A549 (cell line): ENCODE results near the gene INPP5K. TPM values are rescaled to one million over a fixed set of nuclear protein-coding genes. Genes with fewer than 3 reads are reported as not detected.

Experiments
- polyA plus RNA-seq, 4 experiments: library from polyadenylated mRNA; depleted of rRNA in 3 of 4; stranded (reverse); fragments of >200 nt; fragmentation: RNase III in 1 of 4; extraction: RNeasy Plus Mini Kit Qiagen cat#74134 plus additional on column Dnase treatment in 1 of 4; gene quantifications; 2 replicates in 3 of 4; 3 replicates in 1 of 4; pipeline ENCODE4 v1.2.3, GENCODE V29; 2011 to 2017

INPP5K gene
- polyA plus RNA-seq, 2 of the 4 experiments (the other 2 are of a cell fraction): 24.3 to 30.8 TPM

Other genes with a start within 250 kb of the INPP5K start
- gene BHLHA9, start 246.2 kb downstream of the INPP5K start, polyA plus RNA-seq (2011; rRNA removed): not detected in 2 replicates
- not detected in 3 replicates for gene BHLHA9, start 246.2 kb downstream of the INPP5K start, polyA plus RNA-seq (2017; fragmentation: RNase III; extraction: RNeasy Plus Mini Kit Qiagen cat#74134 plus additional on column Dnase treatment)
- gene TRARG1, start 236.9 kb downstream of the INPP5K start, polyA plus RNA-seq (2011; rRNA removed): not detected in 2 replicates
- not detected in 3 replicates for gene TRARG1, start 236.9 kb downstream of the INPP5K start, polyA plus RNA-seq (2017; fragmentation: RNase III; extraction: RNeasy Plus Mini Kit Qiagen cat#74134 plus additional on column Dnase treatment)
- 1,017 and 1,284 TPM in 2 replicates for gene YWHAE, start 116.4 kb downstream of the INPP5K start, polyA plus RNA-seq (2011; rRNA removed)
- 1,548 to 1,575 TPM (median 1,561 TPM) in 3 replicates for gene YWHAE, start 116.4 kb downstream of the INPP5K start, polyA plus RNA-seq (2017; fragmentation: RNase III; extraction: RNeasy Plus Mini Kit Qiagen cat#74134 plus additional on column Dnase treatment)
- gene CRK, start 60.4 kb downstream of the INPP5K start, polyA plus RNA-seq (2011; rRNA removed): 117 and 124 TPM in 2 replicates
- gene CRK, start 60.4 kb downstream of the INPP5K start, polyA plus RNA-seq (2017; fragmentation: RNase III; extraction: RNeasy Plus Mini Kit Qiagen cat#74134 plus additional on column Dnase treatment): 73.1 to 76.5 TPM (median 75.1 TPM) in 3 replicates
- gene MYO1C, start 23.9 kb downstream of the INPP5K start, polyA plus RNA-seq (2011; rRNA removed): 101 and 108 TPM in 2 replicates
- 120 to 127 TPM (median 123 TPM) in 3 replicates for gene MYO1C, start 23.9 kb downstream of the INPP5K start, polyA plus RNA-seq (2017; fragmentation: RNase III; extraction: RNeasy Plus Mini Kit Qiagen cat#74134 plus additional on column Dnase treatment)
- gene PITPNA, start 46.2 kb upstream of the INPP5K start, polyA plus RNA-seq (2011; rRNA removed): 69.5 and 80.5 TPM in 2 replicates
- gene PITPNA, start 46.2 kb upstream of the INPP5K start, polyA plus RNA-seq (2017; fragmentation: RNase III; extraction: RNeasy Plus Mini Kit Qiagen cat#74134 plus additional on column Dnase treatment): 47.0 to 50.7 TPM (median 48.5 TPM) in 3 replicates
- 6.0 and 7.0 TPM in 2 replicates for gene SLC43A2, start 112.2 kb upstream of the INPP5K start, polyA plus RNA-seq (2011; rRNA removed)
- gene SLC43A2, start 112.2 kb upstream of the INPP5K start, polyA plus RNA-seq (2017; fragmentation: RNase III; extraction: RNeasy Plus Mini Kit Qiagen cat#74134 plus additional on column Dnase treatment): 3.5 to 6.0 TPM (median 5.3 TPM) in 3 replicates
- gene SCARF1, start 129.1 kb upstream of the INPP5K start, polyA plus RNA-seq (2011; rRNA removed): 0.09 TPM in 2 replicates
- gene SCARF1, start 129.1 kb upstream of the INPP5K start, polyA plus RNA-seq (2017; fragmentation: RNase III; extraction: RNeasy Plus Mini Kit Qiagen cat#74134 plus additional on column Dnase treatment): 0.21 to 0.30 TPM (median 0.30 TPM) in 3 replicates
- 6.4 and 8.2 TPM in 2 replicates for gene RILP, start 133.3 kb upstream of the INPP5K start, polyA plus RNA-seq (2011; rRNA removed)
- 6.5 to 6.8 TPM (median 6.6 TPM) in 3 replicates for gene RILP, start 133.3 kb upstream of the INPP5K start, polyA plus RNA-seq (2017; fragmentation: RNase III; extraction: RNeasy Plus Mini Kit Qiagen cat#74134 plus additional on column Dnase treatment)
- 263 and 374 TPM in 2 replicates for gene PRPF8, start 168.3 kb upstream of the INPP5K start, polyA plus RNA-seq (2011; rRNA removed)
- gene PRPF8, start 168.3 kb upstream of the INPP5K start, polyA plus RNA-seq (2017; fragmentation: RNase III; extraction: RNeasy Plus Mini Kit Qiagen cat#74134 plus additional on column Dnase treatment): 228 to 250 TPM (median 234 TPM) in 3 replicates
- gene TLCD2, start 193.8 kb upstream of the INPP5K start, polyA plus RNA-seq (2011; rRNA removed): 3.4 and 4.5 TPM in 2 replicates
- 3.1 to 3.8 TPM (median 3.5 TPM) in 3 replicates for gene TLCD2, start 193.8 kb upstream of the INPP5K start, polyA plus RNA-seq (2017; fragmentation: RNase III; extraction: RNeasy Plus Mini Kit Qiagen cat#74134 plus additional on column Dnase treatment)
- gene WDR81, start 208.1 kb upstream of the INPP5K start, polyA plus RNA-seq (2011; rRNA removed): 4.6 and 4.9 TPM in 2 replicates
- 22.6 to 26.8 TPM (median 25.5 TPM) in 3 replicates for gene WDR81, start 208.1 kb upstream of the INPP5K start, polyA plus RNA-seq (2017; fragmentation: RNase III; extraction: RNeasy Plus Mini Kit Qiagen cat#74134 plus additional on column Dnase treatment)
- gene SERPINF2, start 226.3 kb upstream of the INPP5K start, polyA plus RNA-seq (2011; rRNA removed): 2.1 and 2.7 TPM in 2 replicates
- 2.4 to 2.9 TPM (median 2.7 TPM) in 3 replicates for gene SERPINF2, start 226.3 kb upstream of the INPP5K start, polyA plus RNA-seq (2017; fragmentation: RNase III; extraction: RNeasy Plus Mini Kit Qiagen cat#74134 plus additional on column Dnase treatment)
- 11.5 and 13.7 TPM in 2 replicates for gene SERPINF1, start 245.4 kb upstream of the INPP5K start, polyA plus RNA-seq (2011; rRNA removed)
- 2.3 to 3.4 TPM (median 3.0 TPM) in 3 replicates for gene SERPINF1, start 245.4 kb upstream of the INPP5K start, polyA plus RNA-seq (2017; fragmentation: RNase III; extraction: RNeasy Plus Mini Kit Qiagen cat#74134 plus additional on column Dnase treatment)